GM18873 (cell line): Measurements from ENCODE around the gene CDC25A.

Source experiments
- ATAC-seq: cut with Tn5 transposase; IDR thresholded peaks from one replicate; pipeline ENCODE4 v1.9.1; 2021; ENCODE audit warnings: mild to moderate bottlenecking, moderate library complexity, moderate number of reproducible peaks; ENCODE audit not compliant: unreplicated experiment, low FRiP score

Gene CDC25A

GRCh38 chr3:48199117-48199516, 10.9 kb upstream of the CDC25A start:
- ATAC-seq = no peak

DNA sequence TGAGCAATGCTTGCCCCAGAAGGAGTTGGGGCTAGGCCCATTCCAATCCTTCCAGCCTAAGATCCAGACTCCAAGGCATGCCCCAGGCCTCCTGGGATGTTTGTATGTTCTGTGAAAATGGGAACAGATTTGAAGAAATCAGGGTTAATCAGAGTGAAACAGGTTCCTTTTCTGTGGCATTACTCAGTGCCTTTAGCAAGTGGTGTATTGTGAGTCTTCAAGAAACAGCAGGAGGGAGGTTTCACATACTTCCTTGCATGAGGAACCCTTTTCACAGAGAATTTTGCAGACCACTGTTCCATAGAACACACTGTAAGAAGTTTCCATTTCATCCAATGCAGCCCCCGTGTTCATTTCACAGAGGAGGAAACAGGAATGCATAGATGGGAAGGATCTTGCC, 8.4 kb upstream of the CDC25A start:
- no peak for ATAC-seq

DNA sequence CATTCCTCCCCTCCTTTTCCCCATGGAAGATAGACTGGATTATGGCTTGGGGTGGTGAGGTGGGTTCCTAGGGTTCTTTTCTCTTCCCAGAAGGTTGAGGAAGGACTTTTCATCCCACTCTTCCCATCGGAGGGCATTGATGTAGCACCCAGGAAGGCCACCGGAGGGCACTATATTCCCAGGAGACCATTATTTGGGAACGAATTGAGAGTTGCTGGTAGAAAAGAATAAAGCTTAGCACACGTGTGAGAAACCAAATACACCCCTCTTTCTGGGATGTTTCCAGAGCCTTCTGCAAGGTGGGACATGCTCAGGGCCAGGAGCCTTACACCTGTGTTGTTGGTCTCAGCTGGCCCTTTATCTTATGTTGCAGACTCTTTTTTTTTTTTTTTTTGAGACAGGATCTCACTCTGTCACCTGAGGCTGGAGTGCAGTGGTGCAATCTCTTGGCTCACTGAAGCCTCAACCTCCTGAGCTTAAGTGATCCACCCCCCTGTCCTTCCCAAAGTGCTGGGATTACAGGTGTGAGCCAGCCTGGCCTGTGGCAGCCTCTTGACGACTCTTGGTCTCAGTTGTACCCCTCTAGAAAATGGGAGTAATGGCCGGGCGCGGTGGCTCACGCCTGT, 6.3 kb upstream of the CDC25A start:
- no peak for ATAC-seq

- no peak for ATAC-seq
Measured at GRCh38 chr3:48190911-48191310, 2.7 kb upstream of the CDC25A start.

GRCh38 chr3:48189321-48189720, 1.1 kb upstream of the CDC25A start:
- ATAC-seq = no peak

DNA sequence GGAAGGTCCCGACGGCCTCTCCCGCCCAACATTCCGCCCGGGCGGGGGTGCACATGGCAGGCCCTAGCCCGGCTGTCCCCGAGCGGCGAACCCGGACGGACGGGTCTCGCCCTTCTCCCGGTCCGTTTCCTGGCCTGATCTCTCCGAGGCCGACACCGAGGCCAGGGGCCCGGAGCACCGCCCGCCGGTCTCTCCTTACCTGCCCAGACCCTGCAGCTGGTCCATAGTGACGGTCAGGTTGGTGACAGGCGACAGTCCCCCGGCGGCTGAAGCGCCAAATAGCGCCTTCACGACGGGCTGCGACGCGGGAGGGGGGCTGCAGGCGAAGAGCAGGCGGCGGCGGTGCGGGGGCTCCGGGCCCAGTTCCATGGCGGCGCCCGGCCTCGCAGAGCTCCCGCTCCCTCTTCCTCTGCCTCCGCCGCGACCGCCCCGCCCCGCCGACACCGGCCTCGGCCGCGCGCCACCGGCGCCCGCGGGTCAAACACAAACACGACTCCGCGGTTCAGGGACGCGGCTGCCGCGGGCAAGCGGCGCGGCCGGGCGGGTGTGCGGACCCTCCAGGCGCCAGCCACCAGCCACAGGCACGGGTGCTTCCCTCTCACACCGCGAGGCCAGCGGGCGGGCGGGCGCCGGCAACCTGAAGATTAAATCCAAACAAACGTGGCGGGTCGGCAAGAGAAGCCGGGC, 495 bp downstream of the CDC25A start:
- no peak for ATAC-seq

- no peak for ATAC-seq
Measured at GRCh38 chr3:48187301-48187578, 977 bp downstream of the CDC25A start.

DNA sequence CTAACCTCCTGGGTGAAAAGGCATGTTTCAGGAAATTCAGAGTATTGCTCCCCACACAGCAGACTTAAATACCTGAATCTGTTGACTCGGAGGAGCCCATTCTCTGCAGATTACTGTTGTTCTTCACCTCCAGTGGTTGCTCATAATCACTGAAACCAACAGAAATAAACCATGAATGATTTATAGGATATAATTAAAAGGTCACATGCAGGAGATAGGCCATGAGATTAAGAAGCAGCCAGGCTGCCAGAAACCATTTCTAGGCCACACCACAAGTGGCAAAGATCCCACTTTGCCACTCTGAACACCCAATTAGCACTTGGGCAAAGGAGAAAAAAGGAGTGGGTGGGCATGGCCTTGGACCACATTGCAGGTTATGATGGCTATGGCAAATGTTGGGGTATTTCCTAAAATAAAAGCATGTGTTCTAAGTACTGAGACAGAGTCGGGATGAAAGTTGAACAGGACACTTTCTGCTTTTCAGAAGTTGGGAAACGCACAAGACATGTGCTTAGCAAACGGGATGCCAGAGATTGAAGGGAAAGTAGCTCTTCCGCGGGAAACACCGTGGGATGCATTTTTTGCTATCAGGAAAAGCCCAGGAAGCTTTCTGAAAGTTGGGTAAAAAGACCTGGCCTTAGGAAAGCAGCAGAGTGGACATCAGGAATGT, 1.5 kb downstream of the CDC25A start:
- ATAC-seq = no peak

DNA sequence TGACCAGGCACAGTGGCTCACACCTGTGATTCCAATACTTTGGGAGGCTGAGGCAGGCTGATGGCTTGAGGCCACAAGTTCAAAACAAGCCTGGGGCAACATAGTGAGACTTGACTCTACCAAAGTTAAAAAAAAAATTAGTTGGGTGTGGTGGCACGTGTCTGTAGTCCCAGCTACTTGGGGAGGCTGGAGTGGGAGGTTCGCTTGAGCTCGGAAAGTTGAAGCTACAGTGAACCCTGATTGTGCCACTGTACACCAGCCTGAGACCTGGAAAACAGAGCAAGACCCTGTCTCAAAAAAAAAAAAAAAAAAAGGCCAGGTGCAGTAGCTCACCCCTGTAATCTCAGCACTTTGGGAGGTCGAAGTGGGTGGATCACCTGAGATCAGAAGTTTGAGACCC, 3.1 kb downstream of the CDC25A start:
- no peak for ATAC-seq

DNA sequence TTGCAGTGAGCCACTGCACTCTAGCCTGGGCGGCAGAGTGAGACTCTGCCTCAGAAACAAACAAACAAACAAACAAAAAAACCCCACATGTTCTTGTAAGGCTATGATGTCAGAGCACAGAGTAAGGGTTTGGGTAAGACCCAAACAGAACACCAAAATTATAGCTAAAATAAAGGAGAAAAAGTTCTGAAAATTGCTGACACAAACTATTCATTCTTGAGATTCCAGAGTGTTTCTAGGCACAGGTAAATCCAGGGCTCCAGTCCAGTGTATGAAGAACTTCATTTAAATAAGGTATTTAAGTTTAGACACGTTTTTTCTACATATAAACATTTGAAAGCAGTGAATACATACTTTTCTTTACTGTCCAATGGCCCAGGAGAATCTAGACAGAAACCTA, 3.9 kb downstream of the CDC25A start:
- ATAC-seq = no peak

- no peak for ATAC-seq
Measured at GRCh38 chr3:48180531-48181253, 7.5 kb downstream of the CDC25A start.

- no peak for ATAC-seq
Measured at GRCh38 chr3:48180021-48180420, 8.2 kb downstream of the CDC25A start.

- ATAC-seq = no peak
Measured at GRCh38 chr3:48178072-48178471, 10.1 kb downstream of the CDC25A start.

- ATAC-seq = no peak
Measured at GRCh38 chr3:48157950-48158376, 30.3 kb downstream of the CDC25A start.

- ATAC-seq = no peak
Measured at GRCh38 chr3:48157202-48157840, 30.9 kb downstream of the CDC25A start.

DNA sequence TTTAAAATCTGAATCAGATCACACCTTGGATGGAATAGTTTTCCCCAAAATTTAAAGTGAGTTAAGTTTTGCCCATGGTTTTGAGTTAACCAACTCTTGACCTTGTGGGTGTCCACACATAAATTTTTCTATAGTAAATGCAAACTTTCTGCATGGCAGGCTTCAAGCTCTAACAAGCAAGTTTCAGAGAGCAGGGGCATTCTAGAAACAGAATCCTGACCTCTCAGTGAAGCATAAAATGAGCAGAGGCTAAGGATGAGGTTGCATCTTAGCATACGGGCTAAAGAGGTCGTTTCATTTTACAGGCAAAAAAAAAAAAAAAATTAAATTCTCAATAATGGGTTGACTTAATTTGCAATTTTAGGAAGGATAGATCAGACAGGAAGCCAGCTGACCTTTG, 32.1 kb downstream of the CDC25A start:
- no peak for ATAC-seq

DNA sequence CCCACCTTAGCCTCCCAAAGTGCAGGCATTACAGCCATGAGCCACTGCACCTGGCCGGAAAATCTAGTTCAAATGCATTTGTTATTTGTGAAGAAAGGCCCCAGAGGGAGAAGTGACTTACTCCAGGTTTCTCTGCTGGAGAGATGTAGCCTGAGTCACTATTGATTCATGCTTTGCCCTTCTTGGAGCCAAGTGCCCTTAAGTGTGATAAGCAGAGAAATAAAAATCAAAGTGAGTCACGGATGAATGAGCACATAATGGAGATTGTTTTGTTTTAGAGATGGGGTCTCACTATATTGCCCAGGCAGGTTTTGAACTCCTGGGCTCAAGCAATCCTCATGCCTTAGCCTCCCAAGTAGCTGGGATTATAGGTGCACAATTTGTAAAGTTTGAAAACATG, 33.1 kb downstream of the CDC25A start:
- ATAC-seq = no peak

GRCh38 chr3:48151807-48152427, 36.3 kb downstream of the CDC25A start:
- no peak for ATAC-seq

DNA sequence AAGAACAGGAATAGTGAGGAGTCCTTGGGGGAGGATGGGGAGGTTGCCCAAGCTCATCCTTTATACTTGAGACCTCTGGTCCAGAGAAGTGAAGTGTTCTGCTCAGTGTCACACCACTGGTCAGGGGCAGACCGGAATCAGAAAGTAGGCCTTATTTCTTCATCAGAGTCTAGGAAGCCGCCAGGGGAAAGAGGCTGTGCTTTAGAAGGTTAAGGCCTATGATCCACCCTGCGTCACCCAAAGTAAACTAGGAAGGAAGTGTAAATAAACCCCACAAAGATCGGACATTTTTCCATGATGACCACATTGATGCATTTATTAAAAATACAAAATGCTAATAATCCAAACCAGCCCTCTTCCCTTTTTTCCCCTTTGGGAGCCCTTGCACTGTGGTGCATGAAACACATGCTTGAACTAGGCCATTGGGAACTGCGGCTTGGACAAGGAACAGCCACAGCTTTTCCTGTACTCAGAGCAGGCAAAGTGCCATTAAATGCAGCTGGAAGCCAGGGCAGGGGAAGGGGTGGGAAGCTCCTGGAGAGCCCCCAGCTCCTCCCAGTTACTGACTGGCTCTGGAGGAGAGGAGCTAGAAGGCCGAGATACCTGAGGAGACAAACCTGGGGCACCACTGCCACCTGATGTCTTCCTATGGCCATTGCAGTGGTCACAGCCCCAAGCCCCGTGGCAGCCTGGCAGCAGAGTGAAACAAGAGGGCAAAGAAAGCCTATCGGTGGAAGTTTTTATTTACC, 37.0 kb downstream of the CDC25A start:
- ATAC-seq = no peak

DNA sequence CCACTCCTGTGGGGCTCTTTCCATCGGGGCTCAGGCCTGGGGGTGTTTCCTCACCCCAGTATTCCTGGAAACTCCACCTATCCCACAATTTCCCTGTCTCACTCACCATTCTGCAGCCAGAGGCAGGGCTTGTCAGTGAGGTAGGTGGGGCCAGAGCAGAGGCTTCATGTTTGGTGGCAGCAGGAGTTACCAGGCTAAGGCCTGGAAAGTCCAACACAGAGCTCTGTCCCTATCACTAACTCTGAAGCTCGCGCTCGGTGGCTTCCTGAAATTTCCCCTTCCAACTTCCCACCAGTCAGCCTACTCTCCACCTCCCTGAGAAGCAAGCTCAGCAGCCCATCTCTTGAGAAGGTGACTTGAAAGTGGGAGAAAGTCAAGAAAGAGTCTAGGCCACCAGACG, 44.2 kb downstream of the CDC25A start:
- no peak for ATAC-seq
